ENCODE results near the gene CASP1. TPM values are rescaled to one million over a fixed set of nuclear protein-coding genes. Genes with fewer than 3 reads are reported as not detected.
"Not testable (repeated sequence)": the region's sequence is repeated elsewhere in the genome, so short reads cannot be mapped to it uniquely, and the experiment has no call there.

Gene CASP1
- polyA plus RNA-seq (ENCODE audit: insufficient read length in 3 of 3), result 1 to 10 TPM; 3.4 to 5.9 (median 4.9) TPM
- long read RNA-seq, donor 1, result 0 reads
- long read RNA-seq, donor 2, result 0 reads
- long read RNA-seq, donor 3, partial matches to known transcripts, result 0 of 1 reads
- long read RNA-seq, donor 3, other reads (novel, unspliced or antisense), result 0 of 1 reads
- long read RNA-seq, donor 4, result 0 reads
- long read RNA-seq, donor 5, result 0 reads
- long read RNA-seq, donor 6, partial matches to known transcripts, result 0 of 1 reads
- long read RNA-seq, donor 6, other reads (novel, unspliced or antisense), result 0 of 1 reads
- long read RNA-seq, donor 7, result 0 reads
- long read RNA-seq, donor 8, partial matches to known transcripts, result 0 of 3 reads
- long read RNA-seq, donor 8, other reads (novel, unspliced or antisense), result 0 of 3 reads
- long read RNA-seq, donor 9, partial matches to known transcripts, result 0 of 1 reads
- long read RNA-seq, donor 9, other reads (novel, unspliced or antisense), result 0 of 1 reads
- long read RNA-seq, donor 10, partial matches to known transcripts, result 0 of 1 reads
- long read RNA-seq, donor 10, other reads (novel, unspliced or antisense), result 0 of 1 reads
- long read RNA-seq, donor 11, result 0 reads
- long read RNA-seq, donor 12, result 0 reads
- long read RNA-seq, donor 13, result 0 reads
- long read RNA-seq, donor 14, result 0 reads
- long read RNA-seq, donor 15, result 0 reads
- long read RNA-seq, donor 16, partial matches to known transcripts, result 0 of 1 reads
- long read RNA-seq, donor 16, other reads (novel, unspliced or antisense), result 0 of 1 reads

DNA sequence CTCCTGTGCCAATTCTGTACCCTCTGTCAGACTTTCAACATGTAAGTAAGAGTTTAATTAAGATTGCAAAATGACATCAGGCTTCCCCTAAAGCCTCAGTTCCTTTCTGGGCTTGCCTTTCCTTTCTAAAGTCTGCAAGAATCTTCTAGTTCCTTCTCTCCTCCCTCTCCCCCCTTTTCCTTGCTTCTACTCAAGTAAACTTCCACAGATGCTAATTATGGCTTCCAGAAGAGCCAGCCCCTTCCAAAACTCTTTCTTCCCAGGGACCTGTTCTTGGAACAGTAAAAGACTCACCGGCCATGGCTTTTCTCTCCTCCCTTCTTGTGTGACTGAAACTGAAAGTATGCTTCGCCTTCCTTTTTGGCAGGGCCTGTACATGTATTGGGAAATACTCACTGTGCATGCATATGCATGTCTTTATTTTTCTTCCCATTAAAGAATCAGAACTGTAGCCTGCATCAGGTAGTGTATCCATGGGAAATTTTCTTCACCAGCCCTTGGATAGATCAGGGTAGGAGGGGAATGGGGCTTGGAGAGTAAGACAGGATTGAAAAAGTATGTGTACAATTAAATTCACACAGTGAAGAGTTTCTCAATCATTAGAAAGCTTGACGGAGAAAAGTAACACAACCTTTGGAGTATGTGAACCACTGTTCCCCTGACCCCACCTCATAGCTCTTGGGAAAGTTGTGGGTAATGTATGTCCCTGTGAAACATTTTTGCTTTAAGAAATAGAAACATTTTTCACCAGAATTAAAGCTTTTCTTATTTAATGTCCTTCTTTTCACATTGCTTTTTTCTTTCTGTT lies at the start of gene CASP1:
Gene CASP1, minus strand, starts transcription at position 332 of the 808 bp plus-strand sequence. Its CDS starts 31 bp downstream, at position 301.
- no peak for DNase-seq (ENCODE audit: extremely low read depth in 1 of 11, low read depth in 9 of 11, low spot score in 4 of 11)

DNA sequence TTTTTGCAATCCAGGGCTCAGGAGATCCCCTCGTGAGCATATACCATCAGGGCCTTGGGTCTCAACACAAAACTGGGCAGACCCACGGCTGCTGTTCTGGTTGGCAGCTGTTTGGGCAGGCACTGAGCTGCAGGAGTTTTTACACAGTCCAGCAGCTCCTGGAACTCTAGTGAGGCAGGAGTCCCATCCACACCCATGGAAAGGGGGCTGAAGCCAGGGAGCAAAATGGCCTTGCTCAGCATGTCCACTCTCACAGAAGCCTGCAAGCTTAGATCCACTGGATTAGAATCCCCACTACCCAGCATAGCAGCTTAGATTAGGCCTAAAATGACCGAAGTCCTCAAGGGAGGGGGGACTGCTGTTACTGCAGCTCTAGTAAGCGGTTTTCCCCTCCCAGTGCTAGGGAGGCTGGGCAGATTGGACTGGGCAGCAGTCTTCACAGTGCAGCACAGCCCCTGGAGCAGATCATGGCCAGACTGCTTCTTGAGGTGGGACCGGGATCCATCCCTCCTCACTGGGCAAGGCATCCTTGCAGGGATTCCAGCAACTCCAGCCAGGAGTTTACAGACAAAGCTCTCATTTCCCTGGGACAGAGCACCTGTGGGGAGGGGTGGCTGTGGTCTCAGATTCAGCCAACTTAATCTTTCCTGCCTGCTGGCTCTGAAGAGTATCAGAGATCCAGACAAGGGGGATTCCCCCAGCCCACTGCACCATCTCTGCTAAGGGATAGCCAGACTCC lies 46.6 kb upstream of the CASP1 start:
- DNase-seq (ENCODE audit: extremely low read depth in 1 of 11, low read depth in 9 of 11, low spot score in 4 of 11), result no peak

DNA sequence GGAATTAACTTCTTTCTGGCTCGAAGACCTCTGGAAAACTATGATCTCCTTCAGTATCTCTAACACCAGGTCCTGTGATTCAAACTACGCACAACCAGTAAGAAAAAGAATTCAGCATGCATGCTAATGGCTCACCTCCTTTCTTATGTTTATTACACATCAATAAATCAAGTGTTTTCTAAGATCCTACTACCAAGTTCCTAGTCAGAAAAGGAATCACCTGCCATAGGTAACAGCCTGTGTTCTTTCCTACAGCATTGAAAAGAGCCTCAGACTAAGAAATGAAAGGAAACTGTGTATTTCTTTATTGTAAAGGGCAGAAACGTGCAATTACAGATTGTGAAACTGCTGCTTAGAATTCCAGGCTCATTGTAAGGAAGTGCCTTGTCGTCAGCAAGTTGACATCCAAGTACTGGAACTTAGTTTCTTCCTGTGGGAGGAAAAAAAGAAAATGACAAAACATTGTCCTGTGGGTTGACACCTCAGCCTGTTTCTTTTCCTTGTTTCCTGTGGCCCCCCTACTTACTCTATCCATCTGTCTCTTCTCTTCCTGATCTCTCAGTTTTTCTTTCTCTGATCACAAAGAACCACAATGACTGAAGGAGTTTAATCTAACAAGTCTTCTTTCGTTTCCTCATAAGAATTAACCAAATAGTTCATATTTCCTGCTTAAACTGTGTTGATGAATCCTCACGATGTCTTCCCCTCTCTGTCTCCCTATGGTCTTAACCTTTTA lies 45.4 kb upstream of the CASP1 start:
- DNase-seq (ENCODE audit: extremely low read depth in 1 of 11, low read depth in 9 of 11, low spot score in 4 of 11), result not testable (repeated sequence)

DNA sequence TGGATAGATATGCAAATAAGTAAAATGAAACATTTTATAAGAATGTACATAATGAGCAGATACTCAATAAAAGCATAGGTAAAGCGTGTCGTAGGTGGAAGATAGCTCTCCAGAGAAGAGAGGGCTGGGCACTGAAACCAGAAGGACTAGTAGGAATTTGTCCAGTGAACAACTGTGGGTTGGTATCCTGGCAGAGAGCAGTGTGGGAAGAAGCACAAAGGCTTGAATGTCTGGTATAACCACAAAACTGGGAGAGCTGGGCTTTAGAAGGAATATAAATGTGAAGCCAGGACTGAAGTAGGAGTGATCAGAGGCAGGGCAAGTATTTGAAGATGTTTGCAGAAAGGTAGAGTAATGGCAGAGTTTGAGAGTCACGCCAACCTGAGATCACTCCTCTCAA lies 43.3 kb upstream of the CASP1 start:
- DNase-seq (ENCODE audit: extremely low read depth in 1 of 11, low read depth in 9 of 11, low spot score in 4 of 11), result no peak

DNA sequence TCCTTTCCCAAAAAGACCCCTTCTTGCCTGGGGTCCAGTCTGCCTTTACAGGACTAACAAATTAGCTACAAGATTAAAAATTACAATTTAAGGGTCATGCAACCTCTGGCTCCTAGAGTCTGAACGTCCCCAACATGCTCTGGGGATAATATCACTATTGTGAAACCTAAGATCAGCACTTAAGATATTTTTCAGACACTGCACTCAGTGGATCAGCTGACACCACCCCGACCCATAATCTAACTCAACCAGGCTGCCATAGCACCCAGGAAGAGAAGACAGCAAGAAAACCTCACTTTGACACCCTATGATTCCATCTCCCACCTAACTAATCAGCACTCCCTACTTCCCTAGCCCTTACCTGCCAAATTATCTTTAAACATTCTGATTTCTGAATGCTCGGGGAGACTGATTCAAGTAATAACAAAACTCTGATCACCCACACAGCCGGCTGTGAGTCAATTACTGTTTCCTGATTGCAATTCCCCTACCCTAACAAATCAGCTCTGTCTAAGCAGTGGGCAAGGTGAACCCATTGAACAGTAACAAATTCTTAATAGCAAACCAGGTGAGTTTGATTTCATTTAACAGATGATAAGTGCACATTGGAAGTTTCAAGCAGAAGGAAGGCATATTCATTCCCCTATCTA lies 42.3 kb upstream of the CASP1 start:
- DNase-seq (ENCODE audit: extremely low read depth in 1 of 11, low read depth in 9 of 11, low spot score in 4 of 11), result not testable (repeated sequence)

DNA sequence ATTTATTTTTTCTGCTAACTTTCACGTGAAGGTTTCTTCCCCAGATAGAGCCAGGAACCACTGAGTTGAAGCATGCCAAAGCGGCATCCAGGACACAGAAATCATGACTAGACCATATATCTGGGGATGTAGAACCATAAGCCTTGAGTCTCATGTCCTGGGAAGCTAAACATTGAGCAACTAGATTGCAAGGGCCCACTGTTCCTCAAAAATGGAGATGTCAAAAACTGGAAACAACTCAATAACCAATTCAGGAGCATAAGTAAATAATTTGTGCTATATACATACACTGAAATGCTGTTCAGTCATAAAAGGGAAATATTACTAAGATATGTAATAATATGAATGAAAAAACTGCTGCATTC lies 39.2 kb upstream of the CASP1 start:
- DNase-seq (ENCODE audit: extremely low read depth in 1 of 11, low read depth in 9 of 11, low spot score in 4 of 11), result no peak

DNA sequence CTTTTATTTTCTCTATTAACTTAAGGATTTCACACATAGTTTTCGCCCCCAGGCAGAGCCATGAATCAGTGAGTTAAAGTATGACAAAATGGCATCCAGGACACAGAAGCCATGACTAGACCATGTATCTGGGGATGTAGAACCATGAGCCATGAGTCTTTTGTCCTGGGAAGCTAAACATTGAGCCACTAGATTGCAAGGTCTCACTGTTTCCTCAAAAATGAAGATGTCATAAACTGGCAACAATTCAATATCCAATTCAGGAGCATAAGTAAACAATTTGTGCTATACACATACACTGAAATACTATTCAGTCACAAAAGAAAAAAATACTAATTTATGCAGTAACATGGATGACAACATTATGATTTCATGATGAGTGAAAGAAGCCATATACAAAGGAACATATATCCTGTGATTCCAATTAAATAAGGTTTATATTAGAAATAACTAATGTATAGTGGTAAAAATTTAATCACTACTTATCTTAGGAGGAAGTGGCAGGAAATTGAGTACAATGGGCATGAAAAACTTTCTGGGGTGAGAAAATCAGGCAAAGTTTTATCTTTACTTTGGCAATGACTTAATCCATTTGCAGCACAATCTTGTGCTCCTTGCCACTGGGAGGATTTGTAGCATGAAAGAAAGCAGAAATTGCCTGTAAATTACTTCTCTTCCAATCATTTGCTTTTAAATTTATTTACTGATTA lies 38.7 kb upstream of the CASP1 start:
- DNase-seq (ENCODE audit: extremely low read depth in 1 of 11, low read depth in 9 of 11, low spot score in 4 of 11), result no peak

DNA sequence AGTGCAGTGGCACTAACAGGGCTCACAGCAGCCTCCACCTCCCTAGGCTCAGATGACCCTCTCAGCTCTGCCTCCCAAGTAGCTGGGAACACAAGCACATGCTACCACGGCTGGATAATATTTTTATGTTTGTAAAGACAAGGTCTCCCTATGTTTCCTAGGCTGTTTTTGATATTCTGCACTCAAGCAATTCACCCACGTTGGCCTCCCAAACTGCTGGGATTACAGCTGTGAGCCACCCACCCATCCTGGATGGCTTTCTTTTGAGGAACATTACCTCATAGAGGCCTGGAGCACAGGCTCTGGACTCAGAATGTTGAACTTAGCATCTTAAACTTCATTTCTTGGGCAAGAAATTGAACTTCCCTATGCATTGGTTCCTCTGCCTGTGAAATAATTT lies 37.1 kb upstream of the CASP1 start:
- DNase-seq (ENCODE audit: extremely low read depth in 1 of 11, low read depth in 9 of 11, low spot score in 4 of 11), result not testable (repeated sequence)

DNA sequence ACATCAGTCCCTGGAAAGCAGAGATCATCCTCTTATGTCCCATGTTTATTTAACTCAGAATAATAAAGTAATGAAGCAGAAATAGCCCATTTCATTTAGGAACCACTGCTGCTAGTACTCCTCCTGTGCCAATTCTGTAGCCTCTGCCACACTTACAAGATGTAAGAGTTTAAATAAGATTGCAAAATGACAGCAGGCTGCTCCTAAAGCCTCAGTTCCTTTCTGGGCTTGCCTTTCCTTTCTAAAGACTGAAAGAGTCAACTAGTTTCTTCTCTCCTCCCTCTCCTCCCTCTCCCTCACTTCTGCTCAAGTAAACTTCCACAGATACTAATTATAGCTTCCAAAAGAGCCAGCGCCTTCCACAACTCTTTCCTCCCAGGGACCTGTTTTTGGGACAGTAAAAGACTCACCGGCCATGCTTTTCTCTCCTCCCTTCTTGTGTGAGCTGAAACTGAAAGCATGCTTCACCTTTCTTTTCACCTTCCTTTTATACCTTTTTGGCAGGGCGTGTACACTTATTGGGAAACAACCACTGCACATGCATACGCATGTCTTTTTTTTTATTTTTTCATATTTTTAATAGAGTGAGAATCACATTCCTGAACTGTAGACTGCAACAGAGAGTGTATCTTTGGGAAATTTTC lies 36.3 kb upstream of the CASP1 start:
- DNase-seq (ENCODE audit: extremely low read depth in 1 of 11, low read depth in 9 of 11, low spot score in 4 of 11), result no peak

DNA sequence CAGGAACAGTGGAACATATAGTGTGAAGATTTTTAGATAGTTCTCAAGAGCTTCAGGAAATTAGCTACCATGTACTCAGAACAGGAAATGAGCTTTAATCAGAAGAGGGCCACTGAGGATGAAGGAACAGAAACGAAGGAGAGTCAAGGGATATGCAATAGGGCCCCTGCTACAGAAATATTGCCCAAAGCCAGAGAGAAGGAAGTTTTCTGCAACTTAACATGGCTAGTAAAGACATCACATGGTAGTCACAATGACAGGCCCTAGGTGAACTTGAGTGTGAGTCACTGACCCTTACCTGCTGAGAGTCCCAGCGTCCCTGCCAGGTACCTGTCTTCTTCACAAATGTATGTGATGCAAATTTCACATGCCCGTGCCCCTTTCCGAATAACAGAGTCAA lies 35.4 kb upstream of the CASP1 start:
- DNase-seq (ENCODE audit: extremely low read depth in 1 of 11, low read depth in 9 of 11, low spot score in 4 of 11), result no peak

DNA sequence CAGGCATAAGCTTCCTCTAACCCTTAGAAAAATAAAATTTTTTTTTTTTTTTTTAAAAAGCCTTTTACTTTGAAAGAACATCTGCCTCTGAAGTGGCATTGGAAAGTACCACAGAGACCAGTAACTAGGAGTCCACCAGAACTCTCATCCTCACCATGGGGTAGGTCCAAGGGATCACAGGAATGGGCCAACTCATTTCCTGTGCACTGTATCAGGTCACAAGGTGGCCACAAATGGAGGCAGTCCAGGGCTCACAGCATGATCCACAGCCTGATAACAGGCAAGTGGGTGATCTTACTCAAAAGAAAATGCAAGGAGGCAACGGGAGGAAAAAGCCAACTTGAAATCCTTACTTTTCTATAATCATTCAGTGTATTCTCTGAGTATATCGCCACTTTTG lies 34.8 kb upstream of the CASP1 start:
- DNase-seq (ENCODE audit: extremely low read depth in 1 of 11, low read depth in 9 of 11, low spot score in 4 of 11), result not testable (repeated sequence)

DNA sequence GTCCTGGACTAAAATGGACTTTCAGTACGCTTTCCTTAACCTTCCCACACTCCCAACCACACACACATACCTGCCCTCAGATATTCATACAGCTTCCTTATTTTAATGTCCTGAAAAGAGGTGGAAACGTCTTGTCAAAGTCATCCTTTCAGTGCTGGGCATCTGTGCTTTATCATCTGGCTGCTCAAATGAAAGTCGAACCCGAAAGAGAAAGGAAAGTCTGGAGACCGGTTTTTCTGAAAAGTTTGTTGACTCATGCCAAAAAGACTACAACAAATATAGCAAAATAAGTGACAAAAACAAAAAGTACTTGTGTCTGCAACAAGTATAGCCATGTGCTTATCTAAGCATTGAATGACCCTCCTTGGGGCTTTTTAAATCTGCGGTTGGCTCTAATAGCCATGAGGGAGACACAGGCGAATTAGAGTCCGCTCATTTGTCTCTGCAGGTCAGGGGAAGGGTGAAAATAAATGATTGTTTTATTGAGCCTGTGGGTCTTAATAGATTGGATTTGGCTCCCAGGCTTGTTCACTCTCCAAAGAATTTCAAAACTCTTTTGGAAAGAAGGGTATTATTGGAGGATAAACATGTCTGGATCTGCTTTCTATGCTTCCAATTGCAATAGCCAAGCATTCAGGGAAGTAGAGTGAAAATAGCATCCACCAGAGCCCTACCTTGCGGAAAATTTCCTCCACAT lies 28.4 kb upstream of the CASP1 start:
- not testable (repeated sequence) for DNase-seq (ENCODE audit: extremely low read depth in 1 of 11, low read depth in 9 of 11, low spot score in 4 of 11)

DNA sequence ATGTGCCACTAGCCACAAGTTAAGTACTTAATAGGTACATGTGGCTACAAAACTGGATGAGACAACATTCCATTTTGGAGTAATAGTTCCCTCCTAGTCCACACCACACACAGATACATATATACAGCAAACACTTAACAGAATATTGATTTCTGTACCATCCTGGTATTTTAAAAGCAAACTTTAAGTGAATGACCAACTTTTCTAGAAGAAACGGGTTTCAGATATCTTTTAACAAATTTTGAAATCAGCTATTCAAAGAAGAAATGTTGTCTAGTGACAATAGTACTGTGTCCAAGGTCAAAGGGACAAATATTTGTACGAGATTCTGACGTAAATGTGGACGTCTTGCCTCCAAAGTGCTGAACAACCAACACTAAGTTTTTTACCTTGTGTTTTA lies 22.5 kb upstream of the CASP1 start:
- no peak for DNase-seq (ENCODE audit: extremely low read depth in 1 of 11, low read depth in 9 of 11, low spot score in 4 of 11)

DNA sequence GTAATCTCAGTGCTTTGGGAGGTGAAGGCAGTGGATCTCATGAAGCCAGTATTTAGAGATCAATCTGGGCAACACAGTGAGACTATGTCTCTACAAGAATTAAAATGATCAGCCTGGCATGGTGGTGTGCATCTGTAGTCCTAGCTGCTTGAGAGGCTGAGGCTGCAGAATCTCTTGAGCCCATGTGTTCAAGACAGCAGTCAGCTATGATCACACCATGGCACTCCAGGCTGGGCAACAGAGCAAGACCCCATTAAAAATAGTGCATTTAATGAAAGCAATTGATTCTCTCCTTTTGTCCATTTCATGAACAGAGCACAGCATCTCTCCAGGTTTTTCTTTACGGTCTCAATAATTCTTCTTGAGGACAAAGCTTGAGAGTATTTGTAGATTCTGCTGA lies 21.5 kb upstream of the CASP1 start:
- no peak for DNase-seq (ENCODE audit: extremely low read depth in 1 of 11, low read depth in 9 of 11, low spot score in 4 of 11)

DNA sequence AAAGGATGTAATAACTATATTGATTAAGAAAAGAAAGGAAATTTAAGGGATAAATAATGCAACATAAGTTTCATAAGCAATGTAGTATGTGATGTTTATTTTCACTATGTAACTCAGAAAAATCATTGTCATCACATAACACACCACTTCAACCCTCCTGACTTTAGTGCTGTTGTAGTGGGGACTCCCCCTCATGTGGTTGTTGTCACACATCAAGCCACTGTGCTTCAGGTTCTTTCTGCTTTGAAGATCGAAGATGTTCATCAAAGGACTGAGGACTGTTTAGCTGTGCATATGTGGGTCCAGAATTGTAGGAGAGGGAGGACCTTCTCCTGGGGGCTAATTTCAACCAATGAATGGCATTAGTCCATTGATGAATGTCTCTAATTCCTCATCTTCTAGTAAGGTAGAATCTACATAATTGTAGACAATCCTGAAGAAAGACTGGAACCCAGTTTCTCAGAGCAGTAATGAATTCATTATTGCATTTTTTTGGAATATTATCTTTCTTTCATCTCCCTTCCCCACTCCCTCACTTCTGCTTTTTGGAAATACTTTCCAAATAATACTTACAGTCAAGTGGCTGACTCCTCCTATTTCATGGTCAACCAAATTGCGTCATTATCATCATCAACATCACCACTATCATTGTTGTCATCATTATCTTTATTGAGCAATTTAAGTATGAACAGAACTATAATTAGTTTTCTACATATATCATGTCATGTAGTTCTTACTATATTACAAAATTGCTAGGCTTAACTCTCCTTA lies 20.0 kb upstream of the CASP1 start:
- DNase-seq (ENCODE audit: extremely low read depth in 1 of 11, low read depth in 9 of 11, low spot score in 4 of 11), result no peak

DNA sequence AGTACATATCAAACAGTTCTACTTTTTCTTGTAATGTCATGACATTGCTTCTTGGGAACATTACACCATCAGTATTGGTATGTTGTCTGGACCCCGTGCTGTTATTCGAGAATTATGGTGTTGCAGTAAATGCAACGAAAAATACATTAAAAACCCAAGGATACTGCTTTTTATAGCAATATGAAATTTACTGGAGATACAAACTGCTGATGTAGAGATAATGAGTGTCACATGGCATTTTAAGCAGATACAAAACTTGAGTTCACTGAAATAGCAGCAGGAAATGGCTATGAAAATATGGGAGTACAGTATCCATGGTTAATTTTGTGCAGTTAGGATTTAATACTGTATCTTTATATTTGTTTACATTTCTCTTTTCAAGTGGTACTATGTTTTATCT lies 17.5 kb upstream of the CASP1 start:
- DNase-seq (ENCODE audit: extremely low read depth in 1 of 11, low read depth in 9 of 11, low spot score in 4 of 11), result no peak
